GM15510 (cell line): Measurements from ENCODE around the gene AGPS.

ENCODE experiments used
- POLR2A ChIP-seq: IDR thresholded peaks from 3 replicates; pipeline ENCODE4 v1.6.1; 2011; ENCODE audit warnings: borderline replicate concordance; ENCODE audit not compliant: insufficient read length; ENCODE audit errors: extremely low read depth

AGPS gene

GRCh38 chr2:177448031-177448430 lies 55.5 kb downstream of the AGPS start:
- TF ChIP-seq POLR2A, result no peak

- TF ChIP-seq POLR2A, result no peak
These were observed 56.6 kb downstream of the AGPS start for GRCh38 chr2:177449159-177449558.

- no peak for TF ChIP-seq POLR2A
These were observed 62.6 kb downstream of the AGPS start for GRCh38 chr2:177455187-177455586.

DNA sequence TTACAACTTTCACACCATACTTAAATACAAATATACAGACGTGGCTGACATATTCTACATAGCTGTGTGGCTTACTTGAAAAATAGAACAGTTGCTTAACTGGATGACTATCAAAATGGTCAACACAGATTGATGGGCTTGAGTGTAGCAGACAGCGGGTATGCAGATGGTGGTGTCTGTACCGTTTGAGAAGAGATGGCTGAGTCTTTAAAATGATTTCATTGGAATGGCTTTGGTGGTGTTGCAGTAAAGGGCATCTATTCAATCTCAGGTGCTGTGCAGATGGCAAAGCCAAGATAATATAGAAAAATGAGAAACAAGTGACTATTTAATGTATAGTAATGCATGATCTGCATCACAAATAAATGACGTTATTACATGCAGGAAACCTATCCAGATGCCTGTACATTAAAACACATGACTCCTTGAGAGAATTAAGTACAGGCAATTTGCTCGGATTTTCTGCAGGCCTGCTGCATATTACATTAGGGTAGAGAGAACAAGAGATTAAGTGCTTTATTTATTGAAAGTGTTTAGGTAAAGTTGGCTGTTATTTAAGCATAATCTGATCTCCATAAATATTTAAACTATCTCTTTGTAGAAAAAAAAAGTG lies 68.5 kb downstream of the AGPS start:
- TF ChIP-seq POLR2A, result no peak

DNA sequence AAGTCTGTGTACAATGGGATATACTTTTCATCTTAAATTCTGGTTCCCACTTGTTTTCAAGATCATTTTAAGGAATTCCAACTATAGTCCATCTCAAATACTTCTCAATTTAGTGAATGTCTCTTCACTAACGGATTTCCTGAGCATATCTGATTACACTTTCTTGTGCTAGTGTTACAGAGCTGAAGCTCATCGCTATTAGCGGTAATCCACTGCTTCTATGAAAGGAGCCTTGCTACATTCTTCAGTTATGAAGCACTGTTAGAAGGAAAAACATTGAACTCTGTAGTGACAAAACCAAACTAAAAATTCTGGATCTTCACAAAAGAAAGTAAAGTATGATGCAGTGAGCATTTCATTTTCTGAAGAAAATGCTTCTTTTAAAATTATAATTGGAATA lies 72.0 kb downstream of the AGPS start:
- TF ChIP-seq POLR2A, result no peak

- no peak for TF ChIP-seq POLR2A
These were observed 73.0 kb downstream of the AGPS start for GRCh38 chr2:177465400-177466138.

- TF ChIP-seq POLR2A, result no peak
These were observed 74.0 kb downstream of the AGPS start for GRCh38 chr2:177466337-177467195.

- no peak for TF ChIP-seq POLR2A
These were observed 75.1 kb downstream of the AGPS start for GRCh38 chr2:177467646-177468045.

GRCh38 chr2:177471990-177472389 lies 79.4 kb downstream of the AGPS start:
- TF ChIP-seq POLR2A, result no peak

DNA sequence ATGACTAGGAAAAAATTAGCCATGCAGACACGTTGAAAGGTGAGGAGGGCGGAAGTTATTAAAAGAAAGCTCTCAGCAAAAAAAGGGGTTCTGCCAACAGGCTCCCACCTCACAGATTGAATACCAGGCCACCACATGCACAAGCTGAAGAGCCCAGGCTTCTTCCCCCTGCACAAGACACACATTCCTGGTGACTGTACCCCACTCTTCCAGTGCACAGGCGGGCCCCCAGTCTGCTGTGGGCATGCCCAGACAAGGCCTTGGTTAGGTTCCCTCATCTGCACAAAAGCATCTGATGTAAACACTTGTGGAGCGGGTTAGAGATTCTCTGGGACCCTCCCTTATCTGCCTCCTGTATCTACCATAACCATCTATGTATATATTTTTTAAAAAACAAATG lies 81.7 kb downstream of the AGPS start:
- TF ChIP-seq POLR2A, result no peak

- TF ChIP-seq POLR2A, result no peak
These were observed 82.4 kb downstream of the AGPS start for GRCh38 chr2:177474998-177475397.

GRCh38 chr2:177476897-177477296 lies 84.3 kb downstream of the AGPS start:
- no peak for TF ChIP-seq POLR2A

GRCh38 chr2:177478029-177478428 lies 85.5 kb downstream of the AGPS start:
- no peak for TF ChIP-seq POLR2A

DNA sequence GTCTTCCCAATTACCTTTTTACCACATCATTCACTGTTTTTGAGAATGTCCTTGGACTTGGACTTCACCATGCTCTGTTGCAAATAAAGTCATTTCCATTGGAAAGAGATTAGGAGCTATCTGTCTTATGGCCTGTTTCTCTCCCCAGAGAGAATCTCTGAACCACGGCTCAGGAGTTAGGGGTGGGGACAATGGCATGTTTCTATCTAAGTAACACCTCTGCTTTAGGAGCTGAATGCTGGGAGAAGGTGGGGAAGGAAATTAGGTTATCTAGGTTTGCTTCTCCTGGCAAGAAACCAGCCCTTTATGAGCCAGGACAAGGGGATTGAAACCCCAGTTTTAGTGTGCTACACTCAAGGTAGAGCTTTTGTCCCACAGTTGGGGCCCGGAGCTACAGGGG lies 86.3 kb downstream of the AGPS start:
- TF ChIP-seq POLR2A, result no peak

GRCh38 chr2:177482195-177482594 lies 89.6 kb downstream of the AGPS start:
- TF ChIP-seq POLR2A, result no peak
